ENCODE data around the gene ELOVL2. TPM values are rescaled to one million over a fixed set of nuclear protein-coding genes. Genes with fewer than 3 reads are reported as not detected.

The ELOVL2 gene
- total RNA-seq, 4 donors from 2014 or later = 0.17 to 0.19 (median 0.18) TPM; not detected in 1

DNA sequence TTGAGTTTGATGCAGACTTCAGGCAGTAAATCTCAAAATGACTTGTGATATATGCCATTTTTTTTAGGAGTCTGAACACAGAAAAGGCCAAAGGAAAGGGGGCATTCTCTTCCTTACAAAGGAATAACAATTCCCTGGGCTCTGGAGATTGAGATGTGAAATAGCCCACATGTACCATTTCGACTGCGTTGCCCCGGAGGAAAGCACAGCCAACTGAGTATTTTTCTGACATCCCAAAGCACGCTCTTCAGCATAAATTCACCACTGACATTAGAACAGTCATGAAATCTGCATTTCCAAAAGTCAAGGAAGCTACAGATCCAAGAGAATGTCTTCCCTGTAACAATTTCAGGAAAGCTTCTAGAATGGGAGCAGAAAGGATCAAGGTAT is 7.8 kb downstream of the ELOVL2 start:
- no peak for TF ChIP-seq POLR2A (IDR thresholded peaks at IDR 0.05)
- TF ChIP-seq, protein P1, sequence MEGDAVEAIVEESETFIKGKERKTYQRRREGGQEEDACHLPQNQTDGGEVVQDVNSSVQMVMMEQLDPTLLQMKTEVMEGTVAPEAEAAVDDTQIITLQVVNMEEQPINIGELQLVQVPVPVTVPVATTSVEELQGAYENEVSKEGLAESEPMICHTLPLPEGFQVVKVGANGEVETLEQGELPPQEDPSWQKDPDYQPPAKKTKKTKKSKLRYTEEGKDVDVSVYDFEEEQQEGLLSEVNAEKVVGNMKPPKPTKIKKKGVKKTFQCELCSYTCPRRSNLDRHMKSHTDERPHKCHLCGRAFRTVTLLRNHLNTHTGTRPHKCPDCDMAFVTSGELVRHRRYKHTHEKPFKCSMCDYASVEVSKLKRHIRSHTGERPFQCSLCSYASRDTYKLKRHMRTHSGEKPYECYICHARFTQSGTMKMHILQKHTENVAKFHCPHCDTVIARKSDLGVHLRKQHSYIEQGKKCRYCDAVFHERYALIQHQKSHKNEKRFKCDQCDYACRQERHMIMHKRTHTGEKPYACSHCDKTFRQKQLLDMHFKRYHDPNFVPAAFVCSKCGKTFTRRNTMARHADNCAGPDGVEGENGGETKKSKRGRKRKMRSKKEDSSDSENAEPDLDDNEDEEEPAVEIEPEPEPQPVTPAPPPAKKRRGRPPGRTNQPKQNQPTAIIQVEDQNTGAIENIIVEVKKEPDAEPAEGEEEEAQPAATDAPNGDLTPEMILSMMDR (IDR thresholded peaks at IDR 0.05) = no peak
- no peak for TF ChIP-seq POLR2AphosphoS5 (IDR thresholded peaks at IDR 0.05)
- no peak for TF ChIP-seq EP300 (IDR thresholded peaks at IDR 0.05)
- Histone ChIP-seq H3K36me3 (no peaks in the 10 kb centered on the region), H3K27ac (no peak overlapping the region), H3K9me3 (no peaks in the 10 kb centered on the region), H3K27me3 (peaks cover 36% of the 10 kb centered on the region), H3K4me3 (no peak overlapping the region), H3K4me1 (no peaks in the 10 kb centered on the region)
- 81% methylated on average over 4 of the region's 4 CpGs for WGBS
- no peak for DNase-seq (ENCODE audit: low spot score in 2 of 2)

DNA sequence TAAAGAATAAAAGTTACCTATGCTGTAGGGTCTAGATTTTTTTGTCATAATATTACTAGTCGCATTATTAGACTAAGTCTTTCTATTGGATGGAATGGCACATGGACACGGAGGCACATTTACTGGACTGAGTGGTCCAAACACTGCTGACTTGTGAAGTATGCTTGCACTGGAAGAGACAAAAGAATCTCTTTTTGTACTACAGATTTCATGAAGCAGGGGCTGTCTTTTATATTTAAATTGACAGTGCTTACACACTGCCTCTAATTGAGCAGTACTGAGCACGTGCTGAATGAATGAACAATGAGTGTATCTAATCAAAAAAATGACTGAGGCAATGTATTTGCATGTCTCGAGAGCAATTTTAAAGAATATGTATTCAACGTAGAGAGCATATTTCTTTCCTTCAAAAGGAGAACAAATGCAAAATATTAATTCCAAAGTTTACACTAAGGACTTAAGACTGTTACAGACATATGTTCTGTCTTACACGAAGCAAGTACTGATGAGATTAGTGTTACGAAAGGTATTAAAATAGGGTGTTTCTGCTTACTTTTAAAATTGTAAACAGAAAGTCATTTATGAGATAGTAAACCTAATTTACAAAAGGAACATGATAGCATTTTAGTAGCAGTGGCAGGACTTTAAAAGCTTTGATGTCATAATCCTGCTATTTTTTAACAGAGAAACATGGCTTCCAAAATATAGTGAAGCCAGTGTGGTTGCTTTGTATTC is 8.3 kb downstream of the ELOVL2 start:
- DNase-seq (ENCODE audit: low spot score in 2 of 2) = no peak
- 87% methylated on average over 7 of the region's 7 CpGs for WGBS
- no peak overlapping the region for H3K4me3 ChIP-seq
- no peak overlapping the region for H3K27ac ChIP-seq
- no peak for TF ChIP-seq EP300 (IDR thresholded peaks at IDR 0.05)
- TF ChIP-seq, protein P1 (IDR thresholded peaks at IDR 0.05) = no peak
- H3K36me3 ChIP-seq = no peaks in the 10 kb centered on the region
- no peaks in the 10 kb centered on the region for H3K4me1 ChIP-seq
- no peaks in the 10 kb centered on the region for H3K9me3 ChIP-seq
- peaks cover 31% of the 10 kb centered on the region for H3K27me3 ChIP-seq

DNA sequence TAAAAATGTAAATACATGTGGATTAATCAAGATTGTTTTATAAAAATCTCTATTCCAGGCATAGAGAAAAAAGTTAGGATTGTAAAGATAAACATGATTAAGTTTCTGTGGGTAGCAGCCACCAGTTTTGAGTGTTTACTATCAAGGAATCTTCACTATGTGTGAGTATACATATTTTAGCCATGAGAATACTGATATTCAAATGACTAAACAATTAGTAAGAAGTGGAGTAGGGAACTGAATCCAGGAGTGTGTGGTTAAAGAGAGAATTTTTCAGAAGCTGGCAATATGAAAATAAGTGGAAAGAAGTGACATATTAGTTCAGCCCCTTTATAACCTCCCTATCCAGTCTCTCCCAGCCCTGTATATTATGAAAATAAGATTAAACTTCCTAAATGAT is 10.3 kb downstream of the ELOVL2 start:
- Histone ChIP-seq H3K36me3 (no peaks in the 10 kb centered on the region), H3K4me3 (no peak overlapping the region), H3K27me3 (peaks cover 13% of the 10 kb centered on the region), H3K4me1 (no peaks in the 10 kb centered on the region), H3K27ac (no peak overlapping the region), H3K9me3 (no peaks in the 10 kb centered on the region)
- DNase-seq (ENCODE audit: low spot score in 2 of 2) = no peak
- TF ChIP-seq, protein P1 (IDR thresholded peaks at IDR 0.05) = no peak
- TF ChIP-seq EP300 (IDR thresholded peaks at IDR 0.05) (no peak), POLR2AphosphoS5 (IDR thresholded peaks at IDR 0.05) (no peak), POLR2A (IDR thresholded peaks at IDR 0.05) (no peak)

DNA sequence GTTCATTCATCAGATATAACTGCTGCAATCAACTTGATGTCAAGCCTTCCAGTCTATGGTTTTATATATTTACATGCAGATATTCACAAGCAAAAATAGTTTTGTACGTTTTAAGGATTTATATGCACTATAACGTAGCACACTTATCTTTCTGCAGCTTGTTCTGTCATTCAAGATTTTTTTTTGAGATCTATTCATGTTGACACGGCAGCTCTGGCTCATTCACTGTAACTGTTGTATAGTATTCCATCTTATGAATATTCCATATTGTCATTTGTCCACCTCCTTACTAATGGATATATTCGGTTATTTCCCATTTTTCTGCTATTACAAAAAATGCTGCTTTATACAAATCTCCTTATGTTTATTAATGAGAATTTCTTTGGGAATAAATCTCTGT is 13.2 kb downstream of the ELOVL2 start:
- Histone ChIP-seq H3K4me1 (no peaks in the 10 kb centered on the region), H3K36me3 (no peaks in the 10 kb centered on the region), H3K27ac (no peak overlapping the region), H3K9me3 (no peaks in the 10 kb centered on the region), H3K27me3 (peaks cover 8% of the 10 kb centered on the region), H3K4me3 (no peak overlapping the region)
- TF ChIP-seq POLR2A (IDR thresholded peaks at IDR 0.05) (no peak), POLR2AphosphoS5 (IDR thresholded peaks at IDR 0.05) (no peak), EP300 (IDR thresholded peaks at IDR 0.05) (no peak)
- TF ChIP-seq, protein P1 (IDR thresholded peaks at IDR 0.05) = no peak
- no peak for DNase-seq (ENCODE audit: low spot score in 2 of 2)
- whole genome bisulfite sequencing = 83% methylated on average over 4 of the region's 4 CpGs

DNA sequence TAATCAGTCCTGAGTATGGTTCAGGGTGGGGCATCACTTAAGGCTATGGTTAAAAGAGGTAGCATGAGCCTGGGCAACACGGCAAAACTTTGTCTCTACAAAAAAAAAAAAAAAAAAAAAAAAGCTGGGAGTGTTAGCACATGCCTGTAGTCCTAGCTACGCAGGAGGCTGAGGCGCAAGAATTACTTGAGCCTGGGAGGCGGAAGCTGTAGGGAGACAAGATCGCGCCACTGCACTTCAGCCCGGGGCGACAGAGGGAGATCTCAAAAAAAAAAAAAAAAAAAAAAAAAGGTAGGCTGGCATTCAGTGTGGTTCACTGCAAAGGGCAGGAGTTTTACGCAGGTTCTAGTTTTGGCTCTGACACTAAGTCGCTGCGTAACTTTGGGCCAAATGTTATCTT is 15.1 kb downstream of the ELOVL2 start:
- no peaks in the 10 kb centered on the region for H3K4me1 ChIP-seq
- H3K36me3 ChIP-seq = no peaks in the 10 kb centered on the region
- no peak for DNase-seq (ENCODE audit: low spot score in 2 of 2)
- WGBS = 43% methylated on average over 11 of the region's 11 CpGs
- H3K4me3 ChIP-seq = no peak overlapping the region
- TF ChIP-seq, protein P1 (IDR thresholded peaks at IDR 0.05) = no peak
- no peak for TF ChIP-seq POLR2AphosphoS5 (IDR thresholded peaks at IDR 0.05)
- TF ChIP-seq EP300 (IDR thresholded peaks at IDR 0.05) = no peak
- no peak for TF ChIP-seq POLR2A (IDR thresholded peaks at IDR 0.05)
- H3K27me3 ChIP-seq = peaks cover 8% of the 10 kb centered on the region
- no peaks in the 10 kb centered on the region for H3K9me3 ChIP-seq
- H3K27ac ChIP-seq = no peak overlapping the region
